H4 (cell line): Measurements from ENCODE around the gene DMRTC1. TPM values are rescaled to one million over a fixed set of nuclear protein-coding genes. Genes with fewer than 3 reads are reported as not detected.
"Not testable (repeated sequence)": the region's sequence is repeated elsewhere in the genome, so short reads cannot be mapped to it uniquely, and the experiment has no call there.

Experiments
- DNase-seq: peaks from one replicate; pipeline ENCODE4 v3.0.0-alpha.2; 2015; ENCODE audit warnings: low spot score
- total RNA-seq: library from RNA; depleted of rRNA; stranded (reverse); fragments of >200 nt; shearing (Covaris generic); gene quantifications from 2 replicates; pipeline ENCODE4 v1.2.3, GENCODE V29; 2014; rRNA removed

DMRTC1 gene
- total RNA-seq: not detected in 2 replicates

- not testable (repeated sequence) for DNase-seq
These were observed at the start of gene DMRTC1 for GRCh38 chrX:72943819-72944169. Gene DMRTC1 (minus strand): TSS chrX:72943837. CDS start chrX:72875694, 68,143 bp downstream.

DNA sequence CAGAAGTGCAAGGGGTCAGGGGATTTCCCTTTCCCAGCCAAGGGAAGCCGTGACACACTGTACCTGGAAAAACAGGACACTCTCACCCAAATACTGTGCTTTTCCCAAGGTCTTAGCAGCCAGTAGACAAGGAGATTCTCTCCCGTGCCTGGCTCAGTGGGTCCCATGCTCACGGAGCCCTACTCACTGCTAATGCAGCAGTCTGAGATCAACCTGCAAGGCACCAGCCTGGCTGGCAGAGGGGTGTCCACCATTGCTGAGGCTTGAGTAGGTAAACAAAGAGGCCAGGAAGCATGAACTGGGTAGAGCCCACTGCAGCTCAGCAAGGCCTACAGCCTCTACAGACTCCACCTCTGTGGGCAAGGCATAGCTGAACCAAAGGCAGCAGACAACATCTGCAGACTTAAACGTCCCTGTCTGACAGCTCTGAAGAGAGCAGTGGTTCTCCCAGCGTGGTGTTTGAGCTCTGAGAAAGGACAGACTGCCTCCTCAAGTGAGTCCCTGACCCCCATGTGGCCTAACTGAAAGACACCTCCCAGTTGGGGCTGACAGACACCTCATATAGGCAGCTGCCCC is 37.3 kb upstream of the DMRTC1 start:
- not testable (repeated sequence) for DNase-seq

- DNase-seq: not testable (repeated sequence)
These were observed 31.2 kb upstream of the DMRTC1 start for GRCh38 chrX:72974885-72975284.

- not testable (repeated sequence) for DNase-seq
These were observed 28.2 kb upstream of the DMRTC1 start for GRCh38 chrX:72971859-72972258.

- DNase-seq: not testable (repeated sequence)
These were observed 16.3 kb upstream of the DMRTC1 start for GRCh38 chrX:72959971-72960370.

DNA sequence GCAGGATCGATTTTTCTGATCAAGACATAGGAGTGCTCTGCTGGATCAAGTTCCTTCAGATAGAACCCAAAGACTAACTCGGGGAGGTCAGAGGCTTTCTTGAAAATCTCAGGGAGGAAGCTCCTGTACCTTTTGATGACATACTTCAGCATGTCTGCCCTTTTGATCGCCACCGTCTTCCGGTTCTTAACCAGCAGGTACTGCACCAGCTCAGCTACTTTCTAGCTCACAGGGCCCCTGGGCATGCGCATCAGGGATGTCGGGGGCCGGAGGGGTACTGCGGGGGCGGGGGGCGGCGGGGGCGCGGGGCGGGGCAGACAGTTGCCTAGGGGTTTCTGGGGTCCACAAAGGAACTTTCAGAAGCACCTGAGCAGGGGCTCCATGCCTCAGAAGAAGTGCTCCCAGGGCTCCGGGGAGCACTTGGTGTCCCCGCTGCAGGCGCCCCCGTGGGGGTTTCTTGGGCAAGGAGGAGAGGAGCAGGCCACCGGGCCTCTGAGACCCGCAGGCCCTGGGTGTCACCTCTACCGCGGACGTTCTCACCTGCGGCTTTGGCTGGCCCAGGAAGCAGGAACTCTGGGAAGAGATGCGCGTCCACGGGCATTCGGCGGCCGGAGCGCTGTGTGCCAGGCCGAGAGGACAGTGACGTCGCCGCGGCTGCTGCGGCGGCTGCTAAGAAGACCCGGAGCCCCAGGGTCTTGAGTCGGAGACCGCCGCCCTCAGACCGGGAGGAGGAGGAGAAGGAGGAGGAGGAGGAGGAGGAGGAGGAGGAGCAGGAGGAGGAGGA is 410 bp downstream of the DMRTC1 start:
- DNase-seq: not testable (repeated sequence)

DNA sequence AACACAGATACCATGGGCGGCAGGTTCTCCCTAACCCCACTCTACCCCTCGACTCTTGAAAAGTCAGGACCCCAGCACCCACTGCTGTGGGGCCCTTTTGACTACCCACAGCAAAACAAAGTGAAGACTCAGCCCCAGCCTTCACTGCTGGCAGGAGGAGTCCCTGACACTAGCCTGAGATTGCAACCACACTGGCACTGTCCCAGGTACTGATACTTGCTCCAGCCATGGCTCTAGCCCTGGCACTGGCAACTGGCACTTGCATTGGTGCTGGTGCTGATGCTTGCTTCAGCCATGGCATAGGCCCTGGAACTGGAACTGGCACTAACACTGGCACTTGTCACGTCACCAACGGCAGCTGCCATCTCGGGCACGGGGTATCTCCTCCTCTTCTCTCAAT is 1.4 kb downstream of the DMRTC1 start:
- not testable (repeated sequence) for DNase-seq

GRCh38 chrX:72937906-72938305 is 5.7 kb downstream of the DMRTC1 start, which contains the start of gene FAM236A:
Gene FAM236A (plus strand): TSS chrX:72938206. CDS start chrX:72938263, 57 bp downstream.
- DNase-seq: not testable (repeated sequence)

- not testable (repeated sequence) for DNase-seq
These were observed 6.7 kb downstream of the DMRTC1 start for GRCh38 chrX:72936882-72937455.

- not testable (repeated sequence) for DNase-seq
These were observed 7.2 kb downstream of the DMRTC1 start for GRCh38 chrX:72936455-72936854.

DNA sequence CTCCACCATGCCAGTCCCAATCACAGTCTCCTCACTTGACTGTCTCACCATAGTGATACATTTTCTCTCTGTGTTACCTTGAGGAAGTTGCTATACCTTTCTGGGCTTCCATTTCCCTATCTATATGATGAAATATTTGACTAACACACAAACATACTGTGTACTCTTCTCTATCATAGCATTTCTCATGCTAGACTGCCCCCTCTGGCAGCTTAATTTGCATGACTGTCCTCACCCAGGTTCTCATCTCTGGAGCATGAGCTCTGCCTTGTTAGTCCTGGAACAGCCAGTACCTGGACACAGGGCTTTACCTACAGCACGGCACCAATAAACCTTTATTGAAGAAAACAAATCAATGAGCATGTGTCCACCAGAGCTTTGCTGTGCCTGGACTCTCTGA is 11.4 kb downstream of the DMRTC1 start:
- DNase-seq: not testable (repeated sequence)

DNA sequence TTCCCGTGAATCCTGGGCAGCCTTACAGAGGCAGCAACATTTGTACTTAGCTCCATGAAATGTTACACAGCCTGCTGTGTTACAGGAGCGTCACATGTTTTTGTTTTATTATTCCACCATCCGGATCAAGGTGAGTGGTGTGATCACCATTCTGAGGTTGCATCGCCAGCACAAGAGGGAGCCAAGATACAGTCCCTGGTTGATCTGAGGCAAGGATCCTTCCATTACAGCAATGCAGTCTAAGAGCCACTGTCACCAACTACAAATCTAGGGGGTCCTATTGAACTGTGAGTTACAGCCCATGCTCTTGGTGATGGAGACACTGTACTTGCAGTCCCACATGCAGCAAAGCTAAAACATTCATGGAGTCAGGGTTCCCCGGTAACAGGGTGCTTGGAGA is 27.5 kb downstream of the DMRTC1 start:
- DNase-seq: not testable (repeated sequence)

DNA sequence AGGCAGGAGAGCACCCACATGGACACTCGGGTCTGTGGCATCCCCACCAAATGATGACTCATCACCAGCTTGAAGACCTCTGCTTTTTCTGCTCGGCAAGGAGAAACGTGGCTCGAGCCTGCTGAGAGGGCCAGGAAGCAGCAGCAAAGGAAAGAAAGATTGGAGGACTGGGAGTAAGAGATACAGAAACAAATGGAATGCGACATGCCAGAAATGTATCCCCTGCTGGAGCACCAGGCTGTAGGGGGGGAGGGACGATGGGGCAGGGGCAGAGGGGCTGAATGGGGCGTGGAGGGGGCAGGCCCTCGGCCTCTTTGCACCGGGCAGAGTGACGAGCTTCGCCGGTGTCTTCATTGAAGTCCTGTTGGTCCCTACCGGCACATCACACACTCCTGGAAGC is 31.3 kb downstream of the DMRTC1 start, which contains the start of gene FAM236C:
FAM236C (plus strand) TSS at position 301 of the 400 bp plus-strand sequence. CDS start 100 bp downstream, outside the sequence.
- DNase-seq: not testable (repeated sequence)

DNA sequence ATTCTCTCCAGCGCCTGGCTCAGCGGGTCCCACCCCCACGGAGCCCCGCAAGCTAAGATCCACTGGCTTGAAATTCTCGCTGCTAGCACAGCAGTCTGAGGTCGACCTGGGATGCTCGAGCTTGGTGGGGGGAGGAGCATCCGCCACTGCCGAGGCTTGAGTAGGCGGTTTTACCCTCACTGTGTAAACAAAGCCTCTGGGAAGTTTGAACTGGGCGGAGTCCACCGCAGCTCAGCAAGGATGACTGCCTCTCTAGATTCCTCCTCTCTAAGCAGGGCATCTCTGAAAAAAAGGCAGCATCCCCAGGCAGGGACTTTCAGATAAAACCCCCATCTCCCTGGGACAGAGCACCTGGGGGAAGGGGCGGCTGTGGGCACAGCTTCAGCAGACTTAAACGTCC is 53.9 kb downstream of the DMRTC1 start:
- not testable (repeated sequence) for DNase-seq

DNA sequence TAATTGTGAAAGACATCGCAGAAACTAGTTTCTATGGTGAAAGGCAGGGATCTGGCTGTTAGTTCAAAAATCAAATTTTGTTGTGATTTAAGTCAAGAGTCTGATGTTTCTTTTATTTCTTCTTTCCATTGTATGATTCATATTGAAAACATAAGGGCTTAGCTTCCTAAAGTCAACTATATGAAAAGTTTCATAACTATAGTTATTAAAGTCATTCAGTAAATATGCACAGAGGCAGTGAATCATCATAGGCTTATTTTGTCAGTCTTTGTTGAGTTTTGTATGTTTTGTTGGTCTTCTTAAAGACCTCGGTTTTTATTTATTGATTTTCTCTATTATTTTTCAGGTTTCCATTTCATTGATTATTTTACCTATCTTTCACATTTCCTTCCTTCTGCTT is 60.7 kb downstream of the DMRTC1 start:
- DNase-seq: not testable (repeated sequence)

GRCh38 chrX:72837532-72837931 is 106.1 kb downstream of the DMRTC1 start:
- DNase-seq: not testable (repeated sequence)

GRCh38 chrX:72830701-72831100 is 112.9 kb downstream of the DMRTC1 start:
- not testable (repeated sequence) for DNase-seq

Other genes with a start within 250 kb of the DMRTC1 start
- 7.8 and 8.6 TPM in 2 replicates for gene PHKA1, start 229.5 kb downstream of the DMRTC1 start, total RNA-seq
- gene DMRTC1B, start 166.9 kb downstream of the DMRTC1 start, total RNA-seq: 0.41 TPM in 1 of 2 replicates, not detected in the other
- gene FAM236B, start 161.2 kb downstream of the DMRTC1 start, total RNA-seq: not detected in 2 replicates
- not detected in 2 replicates for gene FAM236D, start 135.6 kb downstream of the DMRTC1 start, total RNA-seq
- gene FAM236C, start 31.2 kb downstream of the DMRTC1 start, total RNA-seq: not detected in 2 replicates
- gene FAM236A, start 5.6 kb downstream of the DMRTC1 start, total RNA-seq: not detected in 2 replicates
- gene PABPC1L2B, start 59.1 kb upstream of the DMRTC1 start, total RNA-seq: not detected in 2 replicates
- gene PABPC1L2A, start 135.7 kb upstream of the DMRTC1 start, total RNA-seq: not detected in 2 replicates